Measurements from ENCODE around the gene RBM12. TPM values are rescaled to one million over a fixed set of nuclear protein-coding genes. Genes with fewer than 3 reads are reported as not detected.
A peak's percentile ranks its signal among the peaks of the same experiment; 100 is the strongest.
"Not testable (repeated sequence)": the region's sequence is repeated elsewhere in the genome, so short reads cannot be mapped to it uniquely, and the experiment has no call there.

RBM12 gene
- total and polyA plus RNA-seq, 12 donors: 6.0 to 63.0 (median 51.5) TPM

- intact Hi-C loops (cut with DNase I): not testable (repeated sequence)
Measured at GRCh38 chr20:35686872-35687271, 22.2 kb upstream of the RBM12 start.

DNA sequence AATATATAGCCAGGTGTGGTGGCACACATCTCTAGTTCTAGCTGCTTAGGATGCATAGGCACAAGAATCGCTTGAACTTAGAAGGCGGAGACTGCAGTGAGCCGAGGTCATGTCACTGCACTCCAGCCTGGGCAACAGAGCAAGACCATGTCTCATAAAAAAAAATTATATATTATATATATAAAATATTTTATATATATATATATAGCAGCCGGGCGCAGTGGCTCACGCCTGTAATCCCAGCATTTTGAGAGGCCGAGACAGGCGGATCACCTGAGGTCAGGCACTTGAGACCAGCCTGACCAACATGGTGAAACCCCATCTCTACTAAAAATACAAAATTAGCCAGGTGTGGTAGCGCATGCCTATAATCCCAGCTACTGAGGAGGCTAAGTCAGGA, 20.7 kb upstream of the RBM12 start:
- H3K27ac ChIP-seq; H3K27me3 ChIP-seq; intact Hi-C loops (cut with DNase I); H3K9me3 ChIP-seq; ATAC-seq; DNase-seq; H3K4me1 ChIP-seq; H3K4me3 ChIP-seq: not testable (repeated sequence)
- 96% methylated on average over 9 of the region's 9 CpGs for WGBS, 2 donors
- H3K36me3 ChIP-seq: peaks cover 0 to 96% (median 29%) of the 10 kb centered on the region in 9 donors

More at GRCh38 chr20:35686872-35687271, 22.2 kb upstream of the RBM12 start:
- not testable (repeated sequence) for H3K27ac ChIP-seq, H3K9me3 ChIP-seq, ATAC-seq, DNase-seq, H3K27me3 ChIP-seq, H3K4me1 ChIP-seq, H3K4me3 ChIP-seq
- H3K36me3 ChIP-seq: peaks cover 0 to 96% (median 28%) of the 10 kb centered on the region in 9 donors
- TF ChIP-seq, protein P1, sequence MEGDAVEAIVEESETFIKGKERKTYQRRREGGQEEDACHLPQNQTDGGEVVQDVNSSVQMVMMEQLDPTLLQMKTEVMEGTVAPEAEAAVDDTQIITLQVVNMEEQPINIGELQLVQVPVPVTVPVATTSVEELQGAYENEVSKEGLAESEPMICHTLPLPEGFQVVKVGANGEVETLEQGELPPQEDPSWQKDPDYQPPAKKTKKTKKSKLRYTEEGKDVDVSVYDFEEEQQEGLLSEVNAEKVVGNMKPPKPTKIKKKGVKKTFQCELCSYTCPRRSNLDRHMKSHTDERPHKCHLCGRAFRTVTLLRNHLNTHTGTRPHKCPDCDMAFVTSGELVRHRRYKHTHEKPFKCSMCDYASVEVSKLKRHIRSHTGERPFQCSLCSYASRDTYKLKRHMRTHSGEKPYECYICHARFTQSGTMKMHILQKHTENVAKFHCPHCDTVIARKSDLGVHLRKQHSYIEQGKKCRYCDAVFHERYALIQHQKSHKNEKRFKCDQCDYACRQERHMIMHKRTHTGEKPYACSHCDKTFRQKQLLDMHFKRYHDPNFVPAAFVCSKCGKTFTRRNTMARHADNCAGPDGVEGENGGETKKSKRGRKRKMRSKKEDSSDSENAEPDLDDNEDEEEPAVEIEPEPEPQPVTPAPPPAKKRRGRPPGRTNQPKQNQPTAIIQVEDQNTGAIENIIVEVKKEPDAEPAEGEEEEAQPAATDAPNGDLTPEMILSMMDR (IDR thresholded peaks at IDR 0.05): peak in 5 of 9 donors; percentile 12 to 25 (median 18)
- WGBS, 2 donors: 90% methylated on average over 11 of the region's 11 CpGs

- Histone ChIP-seq H3K36me3 (peaks cover 0 to 96% (median 19%) of the 10 kb centered on the region in 9 donors), H3K27me3 (no peaks in the 10 kb centered on the region), H3K9me3 (no peaks in the 10 kb centered on the region), H3K4me3 (no peak overlapping the region), H3K27ac (no peak overlapping the region), H3K4me1 (peaks cover 0 to 11% (median 0%) of the 10 kb centered on the region in 9 donors)
- no peak for DNase-seq
- WGBS, 2 donors: 99 to 100% methylated on average over 1 of the region's 1 CpG
- ATAC-seq: no peak
- intact Hi-C loops (cut with DNase I): no loop called here
- TF ChIP-seq, protein P1 (IDR thresholded peaks at IDR 0.05): no peak
Measured at GRCh38 chr20:35681960-35682359, 17.3 kb upstream of the RBM12 start.

DNA sequence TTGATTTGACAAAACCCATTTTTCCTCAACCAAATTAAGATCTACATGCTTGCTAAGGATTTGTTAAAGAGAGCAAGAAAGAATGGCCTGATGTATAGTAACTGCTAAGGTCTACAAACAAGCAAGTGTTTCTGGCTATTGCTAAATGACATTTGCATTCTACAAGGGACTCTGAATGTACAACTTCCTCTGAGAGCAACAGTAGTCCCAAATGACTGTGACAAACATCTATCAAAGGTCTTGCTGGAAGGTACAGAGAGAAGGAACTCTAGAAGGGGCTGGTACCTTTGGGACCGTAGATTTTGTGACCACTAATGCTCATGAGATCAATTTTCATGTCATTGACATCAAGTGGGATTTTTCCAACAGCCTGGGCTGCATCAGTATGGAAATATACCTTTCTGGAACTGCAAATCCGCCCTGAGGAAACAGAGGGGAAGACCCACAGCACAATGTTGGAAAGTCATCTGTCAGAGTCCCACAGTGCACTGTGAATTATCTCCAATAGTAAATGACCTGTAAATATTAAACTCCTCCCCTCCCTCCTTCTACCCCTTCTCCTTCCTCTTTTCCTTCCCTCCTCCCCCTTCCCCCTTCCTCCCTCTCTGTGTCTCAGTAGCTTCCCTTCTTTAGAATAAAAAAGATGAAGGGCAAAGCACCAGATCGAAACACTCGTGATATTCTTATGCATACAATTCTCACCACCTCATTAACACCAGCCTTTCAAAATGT, 15.9 kb upstream of the RBM12 start:
- TF ChIP-seq, protein P1 (IDR thresholded peaks at IDR 0.05): no peak
- DNase-seq (no peak), ATAC-seq (peak in 1 of 8 donors; percentile 44)
- H3K36me3 ChIP-seq: peaks cover 0 to 97% (median 18%) of the 10 kb centered on the region in 9 donors
- peaks cover 0 to 11% (median 0%) of the 10 kb centered on the region in 9 donors for H3K4me1 ChIP-seq
- H3K9me3 ChIP-seq: no peaks in the 10 kb centered on the region
- peak overlapping the region in 1 of 10 donors; percentile 53 for H3K27ac ChIP-seq
- intact Hi-C loops (cut with DNase I): no loop called here
- H3K4me3 ChIP-seq: no peak overlapping the region
- no peaks in the 10 kb centered on the region for H3K27me3 ChIP-seq
- WGBS, 2 donors: 83 to 91% methylated on average over 4 of the region's 4 CpGs

GRCh38 chr20:35674921-35675320, 10.2 kb upstream of the RBM12 start:
- WGBS, 2 donors: 94 to 97% methylated on average over 8 of the region's 8 CpGs
- DNase-seq (no peak), ATAC-seq (no peak)
- Histone ChIP-seq H3K27me3 (no peaks in the 10 kb centered on the region), H3K9me3 (no peaks in the 10 kb centered on the region), H3K4me3 (no peak overlapping the region), H3K36me3 (peaks cover 0 to 100% (median 47%) of the 10 kb centered on the region in 9 donors), H3K4me1 (no peaks in the 10 kb centered on the region), H3K27ac (no peak overlapping the region)
- intact Hi-C loops (cut with DNase I): no loop called here
- TF ChIP-seq, protein P1 (IDR thresholded peaks at IDR 0.05): no peak

Data from heart right ventricle (tissue), 16 donors.